ENCODE measurements around the gene C20orf204.
A peak's percentile ranks its signal among the peaks of the same experiment; 100 is the strongest.

Gene C20orf204

DNA sequence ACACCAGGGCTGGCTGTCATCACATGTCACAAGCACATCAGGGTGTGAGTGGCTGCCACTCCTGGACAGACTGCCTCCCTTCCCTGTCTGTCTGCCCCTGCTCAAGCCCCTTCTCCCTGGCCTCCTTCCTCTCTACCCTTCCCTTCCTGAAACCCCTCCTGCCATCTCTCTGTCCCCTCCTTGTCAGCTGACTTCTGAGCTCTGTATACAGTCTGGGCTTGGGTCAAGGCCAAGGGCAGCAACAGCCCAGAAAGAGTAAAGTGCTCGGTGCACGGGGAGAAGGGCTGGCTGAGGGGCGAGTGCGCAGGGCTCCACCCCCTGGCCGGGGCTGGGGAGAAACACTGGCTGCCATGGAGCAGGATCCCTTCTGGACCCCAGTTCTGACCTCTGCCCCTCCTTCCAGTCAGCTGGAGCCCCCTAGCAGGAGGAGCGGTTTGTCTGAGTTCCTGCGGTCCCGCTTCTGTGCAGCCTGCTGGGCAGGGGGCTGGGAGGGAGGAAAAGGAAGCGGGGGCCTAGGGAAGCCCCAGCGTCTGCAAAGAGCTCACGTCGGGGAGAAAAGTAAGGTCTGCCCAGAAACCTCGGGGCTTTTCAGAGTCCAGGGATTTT, 46.2 kb downstream of the C20orf204 start:
- no peak for TF ChIP-seq CREB1 (IDR thresholded peaks at IDR 0.05; ENCODE audit: low read depth)
- TF ChIP-seq RAD21 (IDR thresholded peaks at IDR 0.05; ENCODE audit: low read depth) = no peak
- TF ChIP-seq TAF1 (IDR thresholded peaks at IDR 0.05; ENCODE audit: low read depth) = no peak
- no peak for TF ChIP-seq TEAD4 (IDR thresholded peaks at IDR 0.05)
- TF ChIP-seq REST (IDR thresholded peaks at IDR 0.05; ENCODE audit: low read depth) = no peak
- TF ChIP-seq YY1 (IDR thresholded peaks at IDR 0.05; ENCODE audit: low read depth) = no peak
- TF ChIP-seq NFIC (IDR thresholded peaks at IDR 0.05) = no peak
- no peak for TF ChIP-seq CEBPB (IDR thresholded peaks at IDR 0.05)
- TF ChIP-seq, protein P1, sequence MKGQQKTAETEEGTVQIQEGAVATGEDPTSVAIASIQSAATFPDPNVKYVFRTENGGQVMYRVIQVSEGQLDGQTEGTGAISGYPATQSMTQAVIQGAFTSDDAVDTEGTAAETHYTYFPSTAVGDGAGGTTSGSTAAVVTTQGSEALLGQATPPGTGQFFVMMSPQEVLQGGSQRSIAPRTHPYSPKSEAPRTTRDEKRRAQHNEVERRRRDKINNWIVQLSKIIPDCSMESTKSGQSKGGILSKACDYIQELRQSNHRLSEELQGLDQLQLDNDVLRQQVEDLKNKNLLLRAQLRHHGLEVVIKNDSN (IDR thresholded peaks at IDR 0.05) = no peak
- no peak for TF ChIP-seq TCF12 (IDR thresholded peaks at IDR 0.05; ENCODE audit: low read depth)
- no peak for TF ChIP-seq ZBTB7A (IDR thresholded peaks at IDR 0.05; ENCODE audit: low read depth)
- no peak for TF ChIP-seq FOXM1 (IDR thresholded peaks at IDR 0.05; ENCODE audit: borderline replicate concordance, low read depth)
- TF ChIP-seq EP300 (IDR thresholded peaks at IDR 0.05; ENCODE audit: borderline replicate concordance) = no peak
- TF ChIP-seq, protein P2, sequence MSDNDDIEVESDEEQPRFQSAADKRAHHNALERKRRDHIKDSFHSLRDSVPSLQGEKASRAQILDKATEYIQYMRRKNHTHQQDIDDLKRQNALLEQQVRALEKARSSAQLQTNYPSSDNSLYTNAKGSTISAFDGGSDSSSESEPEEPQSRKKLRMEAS (IDR thresholded peaks at IDR 0.05) = no peak
- TF ChIP-seq EGR1 (IDR thresholded peaks at IDR 0.05) = no peak

DNA sequence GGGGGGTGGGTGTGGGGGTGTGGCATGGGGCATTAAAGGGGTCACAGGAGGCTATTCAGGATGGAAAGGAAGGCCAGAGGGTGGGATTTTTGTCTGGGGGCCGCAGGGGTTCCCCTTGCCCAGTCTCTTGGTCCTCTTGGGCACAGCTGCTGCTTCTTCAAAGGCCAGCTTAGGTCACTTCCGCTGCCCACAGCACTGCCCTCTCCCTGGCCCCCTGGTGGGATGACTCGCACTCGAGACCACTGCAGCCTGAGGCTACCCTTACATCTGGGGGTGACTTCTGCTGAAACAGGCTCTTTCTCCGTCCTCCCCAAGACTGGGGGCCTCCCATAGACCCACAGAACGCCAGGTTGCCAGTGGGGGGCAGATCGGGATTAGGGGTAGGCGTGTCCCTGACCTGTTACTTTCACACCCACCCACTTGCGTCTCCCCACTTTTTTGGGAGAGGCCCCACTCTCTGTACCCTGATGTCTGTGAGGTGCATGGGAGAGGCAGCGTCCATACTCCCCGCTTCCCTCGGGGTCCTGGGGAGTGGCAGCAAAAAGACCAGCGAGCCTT, 46.9 kb downstream of the C20orf204 start:
- TF ChIP-seq, protein P1 (IDR thresholded peaks at IDR 0.05) = no peak
- TF ChIP-seq EGR1 (IDR thresholded peaks at IDR 0.05) = no peak
- TF ChIP-seq RAD21 (IDR thresholded peaks at IDR 0.05; ENCODE audit: low read depth) = no peak
- TF ChIP-seq TCF12 (IDR thresholded peaks at IDR 0.05; ENCODE audit: low read depth) = no peak
- no peak for TF ChIP-seq EP300 (IDR thresholded peaks at IDR 0.05; ENCODE audit: borderline replicate concordance)
- TF ChIP-seq, protein P2 (IDR thresholded peaks at IDR 0.05) = no peak

GRCh38 chr20:64083378-64083803, 47.4 kb downstream of the C20orf204 start:
- TF ChIP-seq, protein P1 (IDR thresholded peaks at IDR 0.05) = no peak
- TF ChIP-seq REST (IDR thresholded peaks at IDR 0.05; ENCODE audit: low read depth) = no peak
- TF ChIP-seq TCF12 (IDR thresholded peaks at IDR 0.05; ENCODE audit: low read depth) = peak; percentile 19; the same call in 1 of the 2 replicates
- no peak for TF ChIP-seq EP300 (IDR thresholded peaks at IDR 0.05; ENCODE audit: borderline replicate concordance)
- 0 out of 2 replicates have a peak, but pooled peaks have one; percentile 11 for TF ChIP-seq YY1 (IDR thresholded peaks at IDR 0.05; ENCODE audit: low read depth)
- TF ChIP-seq ZBTB7A (IDR thresholded peaks at IDR 0.05; ENCODE audit: low read depth) = no peak
- TF ChIP-seq, protein P2 (IDR thresholded peaks at IDR 0.05) = no peak
- peak; percentile 73 for TF ChIP-seq EGR1 (IDR thresholded peaks at IDR 0.05)
- peak; percentile 76 for TF ChIP-seq RAD21 (IDR thresholded peaks at IDR 0.05; ENCODE audit: low read depth)
- TF ChIP-seq NFIC (IDR thresholded peaks at IDR 0.05) = no peak
- no peak for TF ChIP-seq TEAD4 (IDR thresholded peaks at IDR 0.05)
- no peak for TF ChIP-seq TAF1 (IDR thresholded peaks at IDR 0.05; ENCODE audit: low read depth)
- no peak for TF ChIP-seq CEBPB (IDR thresholded peaks at IDR 0.05)
- no peak for TF ChIP-seq CREB1 (IDR thresholded peaks at IDR 0.05; ENCODE audit: low read depth)
- TF ChIP-seq FOXM1 (IDR thresholded peaks at IDR 0.05; ENCODE audit: borderline replicate concordance, low read depth) = no peak

DNA sequence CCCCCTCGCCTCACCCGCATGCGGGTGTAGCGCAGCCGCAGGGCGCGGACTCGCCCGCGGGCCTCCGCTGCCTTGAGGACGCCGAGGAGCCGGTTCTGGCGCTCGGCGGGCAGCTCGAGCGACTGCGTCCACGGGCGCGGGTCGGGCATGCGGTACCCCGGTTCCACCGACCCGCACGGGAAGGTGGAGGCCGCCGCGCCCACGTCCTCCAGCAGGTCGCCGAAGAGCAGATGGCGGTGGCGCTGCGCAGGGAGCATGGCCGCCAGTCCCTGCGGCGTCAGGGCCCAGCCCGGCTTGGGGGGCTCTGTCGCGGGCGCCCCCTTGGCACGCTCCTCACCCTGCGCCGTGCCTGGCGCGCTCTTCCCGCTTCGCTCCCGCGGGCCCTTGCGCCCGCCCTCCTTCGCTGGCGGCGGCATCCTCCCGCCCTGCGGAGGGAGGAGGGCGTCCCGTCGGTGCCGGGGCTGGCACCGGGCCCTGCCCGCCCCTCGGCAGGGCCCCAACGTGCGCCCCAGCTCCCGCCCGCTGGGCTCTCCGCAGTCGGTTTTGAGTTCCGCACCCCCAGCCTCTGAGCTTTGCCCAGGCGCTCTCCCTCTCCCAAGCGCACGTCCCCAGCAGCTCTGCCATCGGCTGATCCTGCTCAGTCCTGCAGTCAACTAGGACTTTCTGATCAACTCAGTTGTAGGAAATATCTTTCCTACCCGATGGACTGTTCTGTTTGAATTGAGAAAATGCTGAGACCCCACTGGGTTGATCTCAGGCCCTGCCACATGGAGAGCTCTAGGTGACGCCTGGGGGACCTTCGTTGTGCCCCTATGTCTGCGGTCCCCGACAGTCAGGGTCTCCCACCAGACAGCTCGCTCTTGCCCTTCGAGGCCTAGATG, 48.1 kb downstream of the C20orf204 start, which contains the start of gene LKAAEAR1:
TSS of gene LKAAEAR1 (minus strand) at position 595 of the 881 bp plus-strand sequence. CDS start at position 416, 179 bp downstream.
- TF ChIP-seq FOXM1 (IDR thresholded peaks at IDR 0.05; ENCODE audit: borderline replicate concordance, low read depth) (no peak), CREB1 (IDR thresholded peaks at IDR 0.05; ENCODE audit: low read depth) (no peak), CEBPB (IDR thresholded peaks at IDR 0.05) (no peak), RAD21 (IDR thresholded peaks at IDR 0.05; ENCODE audit: low read depth) (no peak), TAF1 (IDR thresholded peaks at IDR 0.05; ENCODE audit: low read depth) (no peak), ZBTB7A (IDR thresholded peaks at IDR 0.05; ENCODE audit: low read depth) (no peak), TEAD4 (IDR thresholded peaks at IDR 0.05) (no peak), YY1 (IDR thresholded peaks at IDR 0.05; ENCODE audit: low read depth) (no peak)
- TF ChIP-seq, protein P2 (IDR thresholded peaks at IDR 0.05) = no peak
